HG03442 (cell line): Measurements from ENCODE around the gene PTPRE.

Experiments
- ATAC-seq: cut with Tn5 transposase; IDR thresholded peaks from one replicate; pipeline ENCODE4 v1.9.1; 2021; ENCODE audit warnings: mild to moderate bottlenecking, moderate library complexity; ENCODE audit not compliant: unreplicated experiment

PTPRE gene

GRCh38 chr10:128040681-128041080 lies 133.8 kb downstream of the PTPRE start:
- no peak for ATAC-seq

- no peak for ATAC-seq
These were observed 135.3 kb downstream of the PTPRE start for GRCh38 chr10:128042131-128042610.

GRCh38 chr10:128043259-128044045 lies 136.5 kb downstream of the PTPRE start:
- no peak for ATAC-seq

GRCh38 chr10:128044186-128044585 lies 137.3 kb downstream of the PTPRE start:
- no peak for ATAC-seq

- ATAC-seq, result no peak
These were observed 138.3 kb downstream of the PTPRE start for GRCh38 chr10:128044961-128045832.

- no peak for ATAC-seq
These were observed 138.9 kb downstream of the PTPRE start for GRCh38 chr10:128045833-128046120.

GRCh38 chr10:128046156-128046952 lies 139.5 kb downstream of the PTPRE start:
- no peak for ATAC-seq

GRCh38 chr10:128046953-128047290 lies 140.0 kb downstream of the PTPRE start:
- ATAC-seq, result peak; percentile 1

- ATAC-seq, result peak; percentile 98
These were observed 140.4 kb downstream of the PTPRE start for GRCh38 chr10:128047351-128047750.

- peak; percentile 24 for ATAC-seq
These were observed 141.3 kb downstream of the PTPRE start for GRCh38 chr10:128047991-128048818.

GRCh38 chr10:128048819-128049210 lies 141.9 kb downstream of the PTPRE start:
- no peak for ATAC-seq

- no peak for ATAC-seq
These were observed 142.6 kb downstream of the PTPRE start for GRCh38 chr10:128049226-128050120.

GRCh38 chr10:128050121-128050516 lies 143.2 kb downstream of the PTPRE start:
- no peak for ATAC-seq

- no peak for ATAC-seq
These were observed 144.0 kb downstream of the PTPRE start for GRCh38 chr10:128050936-128051335.

GRCh38 chr10:128051548-128051947 lies 144.6 kb downstream of the PTPRE start:
- no peak for ATAC-seq

- no peak for ATAC-seq
These were observed 145.8 kb downstream of the PTPRE start for GRCh38 chr10:128052696-128053095.

GRCh38 chr10:128053356-128053755 lies 146.5 kb downstream of the PTPRE start:
- ATAC-seq, result no peak

GRCh38 chr10:128054163-128054970 lies 147.5 kb downstream of the PTPRE start:
- no peak for ATAC-seq
